Brain microvascular endothelial cell (primary cell): ENCODE measurements around the gene FTSJ3.
"Not testable (repeated sequence)": the region's sequence is repeated elsewhere in the genome, so short reads cannot be mapped to it uniquely, and the experiment has no call there.

Experiments used
- DNase-seq: peaks from one replicate; pipeline ENCODE4 v3.0.0-alpha.2; 2020
- H3K27ac ChIP-seq: fragments of 250-450 bp; sonication (Bioruptor Pico); 2 replicates; pipeline ENCODE4 v1.5.1; 2020; ENCODE audit warnings: mild to moderate bottlenecking, moderate library complexity
- H3K27me3 ChIP-seq: fragments of 250-450 bp; sonication (Bioruptor Pico); replicated peaks from 2 replicates; pipeline ENCODE4 v1.5.1; 2020; ENCODE audit warnings: mild to moderate bottlenecking
- H3K36me3 ChIP-seq: fragments of 250-450 bp; sonication (Bioruptor Pico); replicated peaks from 2 replicates; pipeline ENCODE4 v1.5.1; 2020; ENCODE audit warnings: mild to moderate bottlenecking
- H3K4me3 ChIP-seq: 2 replicates; pipeline ENCODE4 v1.5.1; 2011; ENCODE audit warnings: low read depth, mild to moderate bottlenecking, control low read depth, low read length, moderate library complexity
- CTCF ChIP-seq: IDR thresholded peaks from 2 replicates; pipeline ENCODE4 v1.5.1; 2011; ENCODE audit warnings: low read depth, mild to moderate bottlenecking, moderate library complexity, low read length, control low read depth, inconsistent platforms; ENCODE audit errors: missing control alignments
- in situ Hi-C: cut with HindIII; loops from 2 replicates; pipeline ENCODE4 v1.10.0; 2017; ENCODE audit warnings: low sequenced_read_pairs, low pct_ligation_motif_present

FTSJ3 gene

GRCh38 chr17:63827002-63827800 is at the start of gene FTSJ3, which contains the start of gene PSMC5:
TSS of gene FTSJ3 (minus strand) at chr17:63827663. CDS start at chr17:63826902, 761 bp downstream.
TSS of gene PSMC5 (plus strand) at chr17:63827431. CDS start at chr17:63827491, 60 bp downstream.
- DNase-seq: peak; percentile 95
- peak; percentile 53 for TF ChIP-seq CTCF
- peaks cover 74% of the 10 kb centered on the region for H3K36me3 ChIP-seq
- peak within 1 kb of the TSS; percentile 94 for H3K4me3 ChIP-seq
- no peaks in the 10 kb centered on the region for H3K27me3 ChIP-seq
- in situ Hi-C loops: no loop called here
- H3K27ac ChIP-seq: peak within 1 kb of the TSS; percentile 97

- H3K27ac ChIP-seq, in situ Hi-C loops: not testable (repeated sequence)
These were observed 47.2 kb upstream of the FTSJ3 start for GRCh38 chr17:63874693-63875092.

GRCh38 chr17:63874061-63874626 is 46.7 kb upstream of the FTSJ3 start:
- in situ Hi-C loops, H3K4me3 ChIP-seq, H3K27ac ChIP-seq, H3K36me3 ChIP-seq, DNase-seq, H3K27me3 ChIP-seq: not testable (repeated sequence)

More at GRCh38 chr17:63874693-63875092, 47.2 kb upstream of the FTSJ3 start:
- not testable (repeated sequence) for DNase-seq, H3K36me3 ChIP-seq, H3K27me3 ChIP-seq, H3K4me3 ChIP-seq

- H3K36me3 ChIP-seq, in situ Hi-C loops, H3K27me3 ChIP-seq, H3K27ac ChIP-seq, H3K4me3 ChIP-seq, DNase-seq: not testable (repeated sequence)
These were observed 46.1 kb upstream of the FTSJ3 start, which contains the start of gene CSH2 for GRCh38 chr17:63873577-63873976. TSS of gene CSH2 (minus strand) at chr17:63873677. CDS start at chr17:63873614, 63 bp downstream.

GRCh38 chr17:63871646-63872365 is 44.3 kb upstream of the FTSJ3 start:
- H3K27me3 ChIP-seq, H3K36me3 ChIP-seq, DNase-seq, H3K27ac ChIP-seq, in situ Hi-C loops, H3K4me3 ChIP-seq: not testable (repeated sequence)

- in situ Hi-C loops, H3K4me3 ChIP-seq, H3K27ac ChIP-seq, DNase-seq, H3K36me3 ChIP-seq, H3K27me3 ChIP-seq: not testable (repeated sequence)
These were observed 42.8 kb upstream of the FTSJ3 start for GRCh38 chr17:63870292-63870665.

GRCh38 chr17:63869491-63870291 is 42.2 kb upstream of the FTSJ3 start:
- DNase-seq, in situ Hi-C loops: not testable (repeated sequence)

More at GRCh38 chr17:63869491-63870291, 42.2 kb upstream of the FTSJ3 start:
- H3K4me3 ChIP-seq, H3K36me3 ChIP-seq, H3K27ac ChIP-seq, H3K27me3 ChIP-seq: not testable (repeated sequence)
- TF ChIP-seq CTCF: peak; percentile 38
